ENCODE results near the gene RBM17. TPM values are rescaled to one million over a fixed set of nuclear protein-coding genes. Genes with fewer than 3 reads are reported as not detected.
A peak's percentile ranks its signal among the peaks of the same experiment; 100 is the strongest.

RBM17 gene
- total and polyA plus RNA-seq, 10 of the 15 experiments (the other 5 are each of a cell fraction or from before 2014, with no cell fraction given), result 28.4 to 181 (median 83.9) TPM

DNA sequence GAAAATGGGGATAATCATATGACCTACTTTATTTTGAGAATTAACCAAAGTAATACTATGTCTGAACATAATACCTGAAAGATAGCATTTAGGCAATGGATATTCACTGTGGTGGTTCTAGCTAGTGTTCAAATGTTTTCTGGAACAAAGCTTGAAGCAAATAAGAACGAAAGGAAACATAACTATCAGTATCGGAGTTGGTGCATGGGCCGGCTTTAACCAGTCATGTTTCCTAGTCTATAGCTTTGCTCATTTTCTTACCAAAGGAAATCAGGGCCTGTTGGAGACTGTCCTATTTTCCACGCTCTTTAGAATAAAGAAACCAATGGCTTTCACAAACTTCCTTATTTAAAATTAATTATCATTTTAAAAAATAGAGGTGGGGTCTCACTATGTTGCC, 35.5 kb upstream of the RBM17 start:
- FAIRE-seq, result no peak
- CTCF ChIA-PET, result interaction anchor here (0.6 to 10.2 kb wide), 9 partner anchors 10 to 83 kb away, joined by 3 to 101 read pairs (median 5); partner anchors contain the start of gene IL15RA
- ATAC-seq, result no peak
- Histone ChIP-seq H3K27ac (ENCODE audit: control insufficient read depth, insufficient read depth) (no peak overlapping the region; the same call in 1 of the 2 replicates), H3K36me3 (ENCODE audit: control insufficient read depth in 2 of 2, insufficient read depth in 2 of 2, low read length in 1 of 2) (no peaks in the 10 kb centered on the region), H3K9ac (ENCODE audit: control insufficient read depth, insufficient read depth, low read length) (no peak overlapping the region), H3K4me3 (no peak overlapping the region), H3K4me1 (ENCODE audit: control insufficient read depth, insufficient read depth, low read length) (peaks cover 70% of the 10 kb centered on the region), H4K20me1 (ENCODE audit: control insufficient read depth, insufficient read depth) (no peaks in the 10 kb centered on the region), H2AFZ (ENCODE audit: control insufficient read depth, low read depth, low read length) (no peak overlapping the region), H3K27me3 (replicated peaks in 1 of 2; ENCODE audit: control insufficient read depth in 2 of 2, insufficient read depth in 2 of 2, low read length in 1 of 2) (no peaks in the 10 kb centered on the region), H3K4me2 (ENCODE audit: control insufficient read depth, insufficient read depth) (peak overlapping the region; percentile 59; the same call in 1 of the 2 replicates), H3K79me2 (ENCODE audit: control insufficient read depth, insufficient read depth, low read length) (no peaks in the 10 kb centered on the region), H3K9me3 (replicated peaks; ENCODE audit: control insufficient read depth, insufficient read depth, low read length) (no peaks in the 10 kb centered on the region)
- SMC1A ChIA-PET (ENCODE audit: uncharacterized antibody, unreplicated experiment), result interaction anchor here (1.2 to 8.1 kb wide), 9 partner anchors 10 to 420 kb away, joined by 3 to 66 read pairs (median 5); no protein-coding TSS in a partner anchor
- no peak for DNase-seq (ENCODE audit: low read depth, low spot score)
- in situ Hi-C loops (cut with MboI) (no loop called here), intact Hi-C loops (cut with micrococcal nuclease; ENCODE audit: unreplicated experiment) (loop anchor here (5.0 kb wide), 3 partner anchors 191 to 471 kb away; no protein-coding TSS in a partner anchor)
- 39% methylated on average over 4 of the region's 4 CpGs for WGBS (ENCODE audit: insufficient coverage, insufficient replicate concordance, low lambda C conversion rate, missing lambda C conversion rate)
- POLR2A ChIA-PET, result interaction anchor here (1.1 to 3.2 kb wide), 7 partner anchors 8 to 190 kb away, joined by 3 to 16 read pairs (median 6); partner anchors contain the start of gene IL2RA
- RAD21 ChIA-PET (ENCODE audit: unreplicated experiment), result interaction anchor here (0.5 to 2.0 kb wide), 11 partner anchors 8 to 349 kb away, joined by 3 to 13 read pairs (median 4); partner anchors contain the start of gene IL2RA
- BruUV-seq (replicated peaks), result no TSS peak
- TF ChIP-seq, protein P1, sequence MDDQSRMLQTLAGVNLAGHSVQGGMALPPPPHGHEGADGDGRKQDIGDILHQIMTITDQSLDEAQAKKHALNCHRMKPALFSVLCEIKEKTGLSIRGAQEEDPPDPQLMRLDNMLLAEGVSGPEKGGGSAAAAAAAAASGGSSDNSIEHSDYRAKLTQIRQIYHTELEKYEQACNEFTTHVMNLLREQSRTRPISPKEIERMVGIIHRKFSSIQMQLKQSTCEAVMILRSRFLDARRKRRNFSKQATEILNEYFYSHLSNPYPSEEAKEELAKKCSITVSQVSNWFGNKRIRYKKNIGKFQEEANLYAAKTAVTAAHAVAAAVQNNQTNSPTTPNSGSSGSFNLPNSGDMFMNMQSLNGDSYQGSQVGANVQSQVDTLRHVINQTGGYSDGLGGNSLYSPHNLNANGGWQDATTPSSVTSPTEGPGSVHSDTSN (IDR thresholded peaks at IDR 0.05; ENCODE audit: insufficient replicate concordance, low read depth, low read length), result no peak
- TF ChIP-seq, protein P2, sequence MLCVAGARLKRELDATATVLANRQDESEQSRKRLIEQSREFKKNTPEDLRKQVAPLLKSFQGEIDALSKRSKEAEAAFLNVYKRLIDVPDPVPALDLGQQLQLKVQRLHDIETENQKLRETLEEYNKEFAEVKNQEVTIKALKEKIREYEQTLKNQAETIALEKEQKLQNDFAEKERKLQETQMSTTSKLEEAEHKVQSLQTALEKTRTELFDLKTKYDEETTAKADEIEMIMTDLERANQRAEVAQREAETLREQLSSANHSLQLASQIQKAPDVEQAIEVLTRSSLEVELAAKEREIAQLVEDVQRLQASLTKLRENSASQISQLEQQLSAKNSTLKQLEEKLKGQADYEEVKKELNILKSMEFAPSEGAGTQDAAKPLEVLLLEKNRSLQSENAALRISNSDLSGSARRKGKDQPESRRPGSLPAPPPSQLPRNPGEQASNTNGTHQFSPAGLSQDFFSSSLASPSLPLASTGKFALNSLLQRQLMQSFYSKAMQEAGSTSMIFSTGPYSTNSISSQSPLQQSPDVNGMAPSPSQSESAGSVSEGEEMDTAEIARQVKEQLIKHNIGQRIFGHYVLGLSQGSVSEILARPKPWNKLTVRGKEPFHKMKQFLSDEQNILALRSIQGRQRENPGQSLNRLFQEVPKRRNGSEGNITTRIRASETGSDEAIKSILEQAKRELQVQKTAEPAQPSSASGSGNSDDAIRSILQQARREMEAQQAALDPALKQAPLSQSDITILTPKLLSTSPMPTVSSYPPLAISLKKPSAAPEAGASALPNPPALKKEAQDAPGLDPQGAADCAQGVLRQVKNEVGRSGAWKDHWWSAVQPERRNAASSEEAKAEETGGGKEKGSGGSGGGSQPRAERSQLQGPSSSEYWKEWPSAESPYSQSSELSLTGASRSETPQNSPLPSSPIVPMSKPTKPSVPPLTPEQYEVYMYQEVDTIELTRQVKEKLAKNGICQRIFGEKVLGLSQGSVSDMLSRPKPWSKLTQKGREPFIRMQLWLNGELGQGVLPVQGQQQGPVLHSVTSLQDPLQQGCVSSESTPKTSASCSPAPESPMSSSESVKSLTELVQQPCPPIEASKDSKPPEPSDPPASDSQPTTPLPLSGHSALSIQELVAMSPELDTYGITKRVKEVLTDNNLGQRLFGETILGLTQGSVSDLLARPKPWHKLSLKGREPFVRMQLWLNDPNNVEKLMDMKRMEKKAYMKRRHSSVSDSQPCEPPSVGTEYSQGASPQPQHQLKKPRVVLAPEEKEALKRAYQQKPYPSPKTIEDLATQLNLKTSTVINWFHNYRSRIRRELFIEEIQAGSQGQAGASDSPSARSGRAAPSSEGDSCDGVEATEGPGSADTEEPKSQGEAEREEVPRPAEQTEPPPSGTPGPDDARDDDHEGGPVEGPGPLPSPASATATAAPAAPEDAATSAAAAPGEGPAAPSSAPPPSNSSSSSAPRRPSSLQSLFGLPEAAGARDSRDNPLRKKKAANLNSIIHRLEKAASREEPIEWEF (IDR thresholded peaks at IDR 0.05; ENCODE audit: insufficient replicate concordance, low read depth, low read length), result no peak
- TF ChIP-seq, protein P3, sequence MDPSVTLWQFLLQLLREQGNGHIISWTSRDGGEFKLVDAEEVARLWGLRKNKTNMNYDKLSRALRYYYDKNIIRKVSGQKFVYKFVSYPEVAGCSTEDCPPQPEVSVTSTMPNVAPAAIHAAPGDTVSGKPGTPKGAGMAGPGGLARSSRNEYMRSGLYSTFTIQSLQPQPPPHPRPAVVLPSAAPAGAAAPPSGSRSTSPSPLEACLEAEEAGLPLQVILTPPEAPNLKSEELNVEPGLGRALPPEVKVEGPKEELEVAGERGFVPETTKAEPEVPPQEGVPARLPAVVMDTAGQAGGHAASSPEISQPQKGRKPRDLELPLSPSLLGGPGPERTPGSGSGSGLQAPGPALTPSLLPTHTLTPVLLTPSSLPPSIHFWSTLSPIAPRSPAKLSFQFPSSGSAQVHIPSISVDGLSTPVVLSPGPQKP (IDR thresholded peaks at IDR 0.05; ENCODE audit: low read depth, low read length), result no peak
- TF ChIP-seq, protein P4, sequence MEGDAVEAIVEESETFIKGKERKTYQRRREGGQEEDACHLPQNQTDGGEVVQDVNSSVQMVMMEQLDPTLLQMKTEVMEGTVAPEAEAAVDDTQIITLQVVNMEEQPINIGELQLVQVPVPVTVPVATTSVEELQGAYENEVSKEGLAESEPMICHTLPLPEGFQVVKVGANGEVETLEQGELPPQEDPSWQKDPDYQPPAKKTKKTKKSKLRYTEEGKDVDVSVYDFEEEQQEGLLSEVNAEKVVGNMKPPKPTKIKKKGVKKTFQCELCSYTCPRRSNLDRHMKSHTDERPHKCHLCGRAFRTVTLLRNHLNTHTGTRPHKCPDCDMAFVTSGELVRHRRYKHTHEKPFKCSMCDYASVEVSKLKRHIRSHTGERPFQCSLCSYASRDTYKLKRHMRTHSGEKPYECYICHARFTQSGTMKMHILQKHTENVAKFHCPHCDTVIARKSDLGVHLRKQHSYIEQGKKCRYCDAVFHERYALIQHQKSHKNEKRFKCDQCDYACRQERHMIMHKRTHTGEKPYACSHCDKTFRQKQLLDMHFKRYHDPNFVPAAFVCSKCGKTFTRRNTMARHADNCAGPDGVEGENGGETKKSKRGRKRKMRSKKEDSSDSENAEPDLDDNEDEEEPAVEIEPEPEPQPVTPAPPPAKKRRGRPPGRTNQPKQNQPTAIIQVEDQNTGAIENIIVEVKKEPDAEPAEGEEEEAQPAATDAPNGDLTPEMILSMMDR (IDR thresholded peaks at IDR 0.05 in 2 of 3, conservative IDR thresholded peaks at IDR 0.05 in 1 of 3; ENCODE audit: control insufficient read depth in 2 of 3, extremely low read depth in 1 of 3, insufficient read depth in 1 of 3, low read depth in 3 of 3, low read length in 3 of 3), result no peak
- no peak for TF ChIP-seq ATF7 (IDR thresholded peaks at IDR 0.05; ENCODE audit: low read depth)
- no peak for TF ChIP-seq TARDBP (IDR thresholded peaks at IDR 0.05; ENCODE audit: borderline replicate concordance)
- no peak for TF ChIP-seq HDAC6 (IDR thresholded peaks at IDR 0.05; ENCODE audit: unreplicated experiment)
- TF ChIP-seq JUND (IDR thresholded peaks at IDR 0.05; ENCODE audit: low read depth, low read length), result no peak
- no peak for TF ChIP-seq GABPA (IDR thresholded peaks at IDR 0.05; ENCODE audit: low read depth)
- TF ChIP-seq, protein P5, sequence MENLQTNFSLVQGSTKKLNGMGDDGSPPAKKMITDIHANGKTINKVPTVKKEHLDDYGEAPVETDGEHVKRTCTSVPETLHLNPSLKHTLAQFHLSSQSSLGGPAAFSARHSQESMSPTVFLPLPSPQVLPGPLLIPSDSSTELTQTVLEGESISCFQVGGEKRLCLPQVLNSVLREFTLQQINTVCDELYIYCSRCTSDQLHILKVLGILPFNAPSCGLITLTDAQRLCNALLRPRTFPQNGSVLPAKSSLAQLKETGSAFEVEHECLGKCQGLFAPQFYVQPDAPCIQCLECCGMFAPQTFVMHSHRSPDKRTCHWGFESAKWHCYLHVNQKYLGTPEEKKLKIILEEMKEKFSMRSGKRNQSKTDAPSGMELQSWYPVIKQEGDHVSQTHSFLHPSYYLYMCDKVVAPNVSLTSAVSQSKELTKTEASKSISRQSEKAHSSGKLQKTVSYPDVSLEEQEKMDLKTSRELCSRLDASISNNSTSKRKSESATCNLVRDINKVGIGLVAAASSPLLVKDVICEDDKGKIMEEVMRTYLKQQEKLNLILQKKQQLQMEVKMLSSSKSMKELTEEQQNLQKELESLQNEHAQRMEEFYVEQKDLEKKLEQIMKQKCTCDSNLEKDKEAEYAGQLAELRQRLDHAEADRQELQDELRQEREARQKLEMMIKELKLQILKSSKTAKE (IDR thresholded peaks at IDR 0.05; ENCODE audit: low read depth, poor library complexity, severe bottlenecking), result no peak
- TF ChIP-seq IRF4 (IDR thresholded peaks at IDR 0.05; ENCODE audit: low read depth, low read length), result no peak
